ENCODE results near the gene CD1B.
"Not testable (repeated sequence)": the region's sequence is repeated elsewhere in the genome, so short reads cannot be mapped to it uniquely, and the experiment has no call there.

The CD1B gene

DNA sequence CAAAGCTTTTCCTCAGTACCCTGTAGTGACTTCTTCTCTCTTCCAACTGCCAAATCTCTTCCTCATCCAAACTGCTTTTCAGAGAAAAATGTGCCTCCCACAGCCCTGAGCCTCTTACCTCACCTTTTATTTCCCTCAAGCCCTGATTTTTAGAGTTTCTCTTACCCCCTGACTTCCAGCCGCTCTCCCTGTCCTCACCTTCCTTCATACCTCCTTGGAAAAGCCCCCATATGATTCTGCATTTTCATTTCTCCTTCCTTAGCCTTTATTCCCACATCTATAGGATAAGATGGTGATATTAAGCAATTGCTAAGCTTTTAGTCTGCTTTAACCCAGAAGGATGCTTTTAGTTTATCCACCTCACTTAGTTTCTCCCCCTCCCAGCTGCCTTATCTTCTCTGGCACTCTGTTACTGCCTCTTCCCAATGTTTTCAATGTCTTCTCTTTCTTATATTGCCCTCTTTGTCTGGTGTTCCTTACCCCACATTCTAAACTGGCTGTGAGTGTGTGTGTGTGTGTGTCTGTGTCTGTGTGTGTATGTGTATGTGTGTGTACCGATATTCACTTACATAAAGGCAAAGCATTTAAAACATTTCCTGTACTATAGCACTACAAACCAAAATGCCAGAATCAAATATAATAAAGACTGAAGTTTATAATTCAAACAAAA lies at the start of gene CD1B:
TSS of gene CD1B (minus strand) at position 51 of the 670 bp plus-strand sequence. CDS start 108 bp downstream, outside the sequence.
- no peak for DNase-seq

GRCh38 chr1:158374860-158375259 lies 43.5 kb upstream of the CD1B start:
- no peak for DNase-seq

- not testable (repeated sequence) for DNase-seq
These were observed 42.8 kb upstream of the CD1B start for GRCh38 chr1:158374101-158374500.

- no peak for DNase-seq
These were observed 40.0 kb upstream of the CD1B start for GRCh38 chr1:158371188-158371953.

DNA sequence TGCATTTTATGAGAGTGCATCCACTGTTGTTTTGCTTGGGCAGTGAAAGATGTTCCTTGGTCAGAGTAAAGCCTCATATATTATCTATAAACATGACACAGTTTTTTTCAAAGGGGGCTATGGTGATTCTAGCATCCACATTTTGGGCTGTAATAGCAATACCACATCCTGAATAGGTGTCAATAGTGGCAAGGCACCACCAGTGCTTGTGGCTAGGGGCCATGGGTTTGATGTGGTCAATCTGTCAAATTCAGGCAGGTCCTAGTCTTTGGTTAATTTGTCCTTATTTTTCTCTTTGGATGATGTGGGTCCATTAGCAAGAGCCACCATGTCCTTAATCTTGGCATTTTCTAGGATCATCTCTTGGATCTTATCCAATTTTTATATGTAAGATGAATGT lies 35.5 kb upstream of the CD1B start:
- no peak for DNase-seq

DNA sequence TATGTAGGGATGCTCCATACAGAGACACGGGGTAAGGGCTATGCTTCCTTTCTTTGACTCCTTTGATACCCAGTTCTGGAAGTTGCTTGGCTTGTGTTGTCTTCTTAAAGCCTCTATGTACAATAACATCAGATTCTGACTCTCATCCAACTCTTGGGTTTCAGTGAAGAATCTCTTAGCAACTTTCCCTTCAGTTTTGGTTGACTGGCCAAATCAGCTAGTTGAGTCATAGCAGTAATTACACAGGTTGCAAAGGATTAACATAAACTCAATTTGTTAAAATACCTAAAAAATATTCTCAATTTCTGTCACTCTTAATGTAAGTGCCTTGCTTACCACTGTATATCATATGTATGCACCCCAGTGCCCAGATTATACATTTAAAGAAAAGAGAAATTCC lies 31.6 kb upstream of the CD1B start:
- no peak for DNase-seq

- DNase-seq: no peak
These were observed 31.2 kb upstream of the CD1B start for GRCh38 chr1:158362482-158362881.

- DNase-seq: no peak
These were observed 26.1 kb upstream of the CD1B start for GRCh38 chr1:158357441-158357840.

- DNase-seq: no peak
These were observed 25.3 kb upstream of the CD1B start for GRCh38 chr1:158356616-158357015.

GRCh38 chr1:158355773-158356285 lies 24.5 kb upstream of the CD1B start:
- DNase-seq: no peak

DNA sequence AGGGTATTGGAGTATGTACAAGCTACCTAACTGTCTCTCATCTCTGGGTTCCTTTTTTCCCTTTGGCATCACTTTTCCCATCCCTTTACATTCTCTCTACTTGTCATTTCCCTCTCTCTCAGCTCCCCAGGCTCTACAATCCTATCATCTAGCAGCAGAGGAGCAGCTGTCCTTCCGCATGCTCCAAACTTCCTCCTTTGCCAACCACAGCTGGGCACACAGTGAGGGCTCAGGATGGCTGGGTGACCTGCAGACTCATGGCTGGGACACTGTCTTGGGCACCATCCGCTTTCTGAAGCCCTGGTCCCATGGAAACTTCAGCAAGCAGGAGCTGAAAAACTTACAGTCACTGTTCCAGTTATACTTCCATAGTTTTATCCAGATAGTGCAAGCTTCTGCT lies 22.9 kb upstream of the CD1B start:
- DNase-seq: no peak

DNA sequence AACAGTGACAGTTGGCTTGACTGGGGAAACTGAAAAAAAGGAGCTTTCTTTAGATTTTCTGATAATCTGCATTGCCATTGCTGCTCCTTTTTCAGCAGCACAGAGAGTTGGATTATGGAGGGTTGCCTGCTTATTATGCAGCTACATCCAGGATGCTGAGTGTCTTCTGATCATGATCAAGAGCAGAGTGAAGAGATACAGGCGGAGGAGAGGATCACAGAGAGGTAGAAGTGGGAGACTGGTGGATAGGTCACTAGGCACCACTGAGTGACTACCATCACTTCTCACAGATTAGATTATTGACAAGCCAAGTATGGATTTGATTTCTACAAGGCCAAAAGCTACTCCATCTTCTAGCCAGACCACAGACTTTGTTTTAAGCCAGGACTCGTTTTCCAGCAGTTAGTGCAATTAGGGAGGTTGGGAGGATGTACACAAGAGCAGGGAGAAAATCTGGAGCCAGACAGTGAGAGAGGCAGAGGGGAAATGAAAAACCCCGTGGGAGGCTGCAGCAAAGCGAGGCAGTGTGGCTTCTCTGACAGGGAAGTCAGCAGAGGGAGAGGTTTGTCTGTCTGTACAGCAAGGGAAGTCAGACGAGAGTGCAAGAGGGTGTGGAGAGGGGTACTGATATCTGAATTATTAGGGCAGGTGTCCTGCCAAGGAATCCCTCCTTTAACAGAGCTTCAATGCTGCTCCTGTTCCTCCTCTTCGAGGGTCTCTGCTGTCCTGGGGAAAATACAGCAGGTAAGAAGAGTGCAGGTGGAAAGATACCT lies 22.2 kb upstream of the CD1B start, which contains the start of gene CD1E:
TSS of gene CD1E (plus strand) at position 592 of the 773 bp plus-strand sequence. CDS start at position 687, 95 bp downstream.
- DNase-seq: no peak

GRCh38 chr1:158348946-158349345 lies 17.6 kb upstream of the CD1B start:
- not testable (repeated sequence) for DNase-seq

- not testable (repeated sequence) for DNase-seq
These were observed 5.1 kb upstream of the CD1B start for GRCh38 chr1:158336413-158336812.

DNA sequence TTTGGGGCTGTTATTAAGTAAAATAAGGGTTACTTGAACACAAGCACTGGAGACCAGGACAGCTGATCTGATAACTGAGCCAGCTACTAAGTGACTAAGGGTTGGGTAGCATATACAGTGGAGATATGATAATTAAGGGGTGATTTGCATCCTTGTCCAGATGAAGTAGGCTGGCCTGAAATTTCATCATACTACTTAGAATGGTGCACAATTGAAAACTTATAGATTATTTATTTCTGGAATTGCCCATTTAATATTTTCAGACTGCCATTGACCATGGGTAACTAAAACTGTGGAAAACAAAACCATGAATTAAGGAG lies 3.8 kb upstream of the CD1B start:
- DNase-seq: no peak

GRCh38 chr1:158334526-158335212 lies 3.3 kb upstream of the CD1B start:
- DNase-seq: no peak

GRCh38 chr1:158333405-158334155 lies 2.2 kb upstream of the CD1B start:
- no peak for DNase-seq

DNA sequence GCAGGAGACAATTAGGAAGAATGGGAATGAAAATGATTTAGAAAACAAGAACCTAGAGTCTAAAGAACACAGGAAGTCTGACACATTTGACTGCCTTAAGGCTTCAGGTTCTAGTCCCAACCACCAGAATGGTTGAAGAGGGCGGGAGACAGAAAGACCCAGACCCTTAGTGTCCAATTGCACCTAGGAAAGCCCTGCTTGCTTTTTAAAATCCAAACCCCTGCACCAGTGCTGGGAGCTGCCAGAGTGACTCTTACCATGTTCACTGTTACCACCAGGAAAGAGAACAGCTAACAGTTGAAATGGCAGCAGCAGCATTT lies 265 bp downstream of the CD1B start:
- no peak for DNase-seq

GRCh38 chr1:158330391-158331105 lies 783 bp downstream of the CD1B start:
- DNase-seq: no peak

DNA sequence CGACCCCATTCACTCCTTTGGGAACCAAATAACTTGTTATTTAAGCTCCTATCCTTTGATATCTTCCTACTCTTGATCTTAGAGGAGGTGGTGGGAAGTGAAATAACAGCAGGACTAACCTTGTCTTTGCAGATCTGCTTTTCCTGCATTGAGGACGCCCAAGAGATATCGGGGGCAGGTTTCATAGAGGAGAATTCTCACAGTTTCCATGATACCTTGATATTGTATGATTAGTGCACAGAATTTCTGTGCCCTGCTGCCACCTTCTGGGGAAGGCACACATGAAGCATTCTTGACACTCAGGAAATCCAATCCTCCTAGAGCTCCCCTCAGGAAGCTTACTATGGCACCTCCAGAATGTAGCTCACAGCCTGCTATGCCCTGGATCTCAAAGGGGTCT lies 1.6 kb downstream of the CD1B start:
- DNase-seq: no peak

DNA sequence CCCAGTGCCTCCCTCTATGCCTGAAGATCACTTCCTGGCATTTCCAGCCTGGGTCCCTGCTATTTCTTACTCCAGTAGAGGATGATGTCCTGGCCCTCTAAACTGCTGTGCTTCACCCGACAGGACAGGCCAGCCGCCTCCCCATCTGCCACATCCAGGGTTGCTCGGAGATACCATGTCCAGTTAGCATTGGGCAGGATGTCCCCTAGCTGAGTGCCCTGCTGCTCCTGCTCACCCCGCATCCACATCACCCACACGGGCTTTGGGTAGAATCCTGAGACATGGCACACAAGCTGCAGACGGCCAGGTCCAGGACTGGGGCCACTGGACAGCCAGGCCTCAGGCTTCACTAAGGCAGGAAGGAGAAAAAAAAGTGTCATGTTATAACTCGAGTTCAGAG lies 2.0 kb downstream of the CD1B start:
- DNase-seq: no peak

DNA sequence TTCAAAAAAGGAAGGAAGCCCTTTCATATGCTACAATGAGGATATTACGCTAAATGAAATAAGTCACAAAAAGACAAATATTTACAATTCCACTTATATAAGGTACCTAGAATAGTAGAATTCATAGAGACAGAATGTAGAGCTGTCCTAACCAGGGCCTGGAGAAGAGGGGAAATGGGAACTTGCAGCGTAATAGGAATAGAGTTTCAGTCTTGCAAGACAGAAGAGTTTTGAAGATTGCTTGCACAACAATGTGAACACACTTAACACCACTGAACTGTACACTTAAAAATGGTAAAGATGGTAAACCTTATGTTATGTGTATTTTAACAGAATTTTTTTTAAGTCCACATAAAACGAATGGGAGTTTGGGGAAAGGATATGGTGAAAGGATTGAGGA lies 2.9 kb downstream of the CD1B start:
- no peak for DNase-seq

Data from stimulated activated CD4-positive, alpha-beta T cell treated with anti-CD3 and anti-CD28 coated beads, Interleukin-12 subunit alpha, Interleukin-12 subunit beta, amount 100 ng/mL, for 4 hours (primary cell).